IMR-90 (cell line): Measurements from ENCODE around the gene SLC38A3. TPM values are rescaled to one million over a fixed set of nuclear protein-coding genes. Genes with fewer than 3 reads are reported as not detected.

Source experiments
- ATAC-seq: fragments of 200-7000 bp; cut with Tn5 transposase; 2 replicates; pipeline ENCODE4 v1.9.1; 2020; ENCODE audit warnings: low read depth, mild to moderate bottlenecking, moderate library complexity
- BruUV-seq: library from RNA; stranded (reverse); fragments of 400-500 nt; replicated peaks from 2 replicates; lab custom pipeline; 2021; lab: Mats Ljungman, UMichigan
- CTCF ChIA-PET: fragments of 300-600 bp; formaldehyde crosslinking; extraction: SDS; loops from one replicate; lab custom pipeline; 2021; ENCODE audit warnings: antibody characterized with exemption; lab: Yijun Ruan, JAX
- POLR2A ChIA-PET: fragments of 300-600 bp; sonication (Branson Sonifier 250); formaldehyde crosslinking; loops from one replicate; lab custom pipeline; 2022; ENCODE audit warnings: antibody characterized with exemption; ENCODE audit not compliant: unreplicated experiment; lab: Charles Lee
- DNase-seq: peaks from one replicate; pipeline ENCODE4 v3.0.0; 2013
- H2AFZ ChIP-seq: replicated peaks from 2 replicates; pipeline ENCODE3; 2013; ENCODE audit warnings: low read length, mild to moderate bottlenecking; ENCODE audit not compliant: poor library complexity
- H2AK5ac ChIP-seq: 2 replicates; pipeline ENCODE4 v1.6.1; 2013; ENCODE audit warnings: low read depth, low read length, inconsistent platforms
- H2AK9ac ChIP-seq: replicated peaks from 2 replicates; pipeline ENCODE3; 2013; ENCODE audit warnings: mild to moderate bottlenecking, low read depth, low read length, moderate library complexity; ENCODE audit not compliant: poor library complexity
- H2BK120ac ChIP-seq: 2 replicates; pipeline ENCODE4 v1.6.1; 2013; ENCODE audit warnings: low read depth, low read length, inconsistent platforms
- H2BK15ac ChIP-seq: 3 replicates; pipeline ENCODE4 v1.6.1; 2013; ENCODE audit warnings: low read depth, low read length, inconsistent platforms
- H2BK20ac ChIP-seq: 2 replicates; pipeline ENCODE4 v1.6.1; 2013; ENCODE audit warnings: low read depth, mild to moderate bottlenecking, inconsistent platforms, low read length, moderate library complexity
- H2BK5ac ChIP-seq: 2 replicates; pipeline ENCODE4 v1.6.1; 2013; ENCODE audit warnings: mild to moderate bottlenecking, low read depth, low read length, inconsistent platforms; ENCODE audit not compliant: poor library complexity, severe bottlenecking
- H3K14ac ChIP-seq: replicated peaks from 2 replicates; pipeline ENCODE4 v1.6.1; 2013; ENCODE audit warnings: low read depth, low read length, inconsistent platforms
- H3K18ac ChIP-seq: 2 replicates; pipeline ENCODE4 v1.6.1; 2013; ENCODE audit warnings: low read depth, low read length, control low read depth
- H3K23ac ChIP-seq: 2 replicates; pipeline ENCODE4 v1.6.1; 2013; ENCODE audit warnings: low read depth, low read length, inconsistent platforms
- H3K27ac ChIP-seq: 2 replicates; pipeline ENCODE4 v1.5.1; 2013; ENCODE audit warnings: mild to moderate bottlenecking, control low read depth, low read length; ENCODE audit not compliant: insufficient read depth
- H3K27me3 ChIP-seq: 2 replicates; pipeline ENCODE4 v1.6.1; 2013; ENCODE audit warnings: low read length; ENCODE audit not compliant: control insufficient read depth, insufficient read depth
- H3K36me3 ChIP-seq: 2 replicates; pipeline ENCODE4 v1.6.1; 2013; ENCODE audit warnings: low read length, mixed read lengths; ENCODE audit not compliant: control insufficient read depth, insufficient read depth
- H3K4ac ChIP-seq: 2 replicates; pipeline ENCODE4 v1.6.1; 2013; ENCODE audit warnings: low read depth, low read length, inconsistent platforms
- H3K4me1 ChIP-seq: 2 replicates; pipeline ENCODE4 v1.6.1; 2013; ENCODE audit warnings: low read length, mixed read lengths; ENCODE audit not compliant: control insufficient read depth, insufficient read depth
- H3K4me2 ChIP-seq: 2 replicates; pipeline ENCODE4 v1.6.1; 2013; ENCODE audit warnings: low read depth, mild to moderate bottlenecking, control low read depth, low read length, moderate library complexity
- H3K4me3 ChIP-seq: 2 replicates; pipeline ENCODE4 v1.5.1; 2013; ENCODE audit warnings: low read depth, mild to moderate bottlenecking, control low read depth, low read length, moderate library complexity; ENCODE audit not compliant: insufficient read depth
- H3K56ac ChIP-seq: 2 replicates; pipeline ENCODE4 v1.6.1; 2013; ENCODE audit warnings: low read length, inconsistent platforms; ENCODE audit not compliant: insufficient read depth; ENCODE audit errors: extremely low read depth
- H3K79me1 ChIP-seq, 2 experiments: 2 replicates each; pipeline ENCODE4 v1.6.1; 2013; ENCODE audit warnings: low read length in 2 of 2, inconsistent platforms in 1 of 2, low read depth in 1 of 2
- H3K9ac ChIP-seq: 2 replicates; pipeline ENCODE4 v1.6.1; 2013; ENCODE audit warnings: low read depth, low read length, control low read depth
- H3K9me1 ChIP-seq: 2 replicates; pipeline ENCODE4 v1.6.1; 2013; ENCODE audit warnings: low read length, inconsistent platforms; ENCODE audit not compliant: insufficient read depth
- H3K9me3 ChIP-seq: 2 replicates; pipeline ENCODE4 v1.6.1; 2013; ENCODE audit warnings: low read length; ENCODE audit not compliant: control insufficient read depth, insufficient read depth
- H4K20me1 ChIP-seq: 2 replicates; pipeline ENCODE4 v1.6.1; 2013; ENCODE audit warnings: low read length, inconsistent platforms; ENCODE audit not compliant: insufficient read depth
- H4K5ac ChIP-seq: 2 replicates; pipeline ENCODE4 v1.6.1; 2013; ENCODE audit warnings: mild to moderate bottlenecking, low read depth, low read length, control low read depth
- H4K8ac ChIP-seq, 2 experiments: 2 replicates each; pipeline ENCODE4 v1.6.1; 2013; ENCODE audit warnings: low read depth in 2 of 2, low read length in 2 of 2, control low read depth in 1 of 2, inconsistent platforms in 1 of 2
- H4K91ac ChIP-seq: 2 replicates; pipeline ENCODE4 v1.6.1; 2013; ENCODE audit warnings: low read depth, low read length, inconsistent platforms; ENCODE audit not compliant: insufficient read depth
- CEBPB ChIP-seq: IDR thresholded peaks from 2 replicates; pipeline ENCODE4 v1.6.1; 2012; ENCODE audit warnings: low read depth, low read length, improper control_type of control experiment
- MAFK ChIP-seq: IDR thresholded peaks from 2 replicates; pipeline ENCODE4 v1.6.1; 2012; ENCODE audit warnings: low read depth, low read length, improper control_type of control experiment
- NFE2L2 ChIP-seq: fragments of 150-350 bp; IDR thresholded peaks from 2 replicates; pipeline ENCODE4 v1.6.1; 2016; ENCODE audit warnings: low read depth, mild to moderate bottlenecking, low read length
- RAD21 ChIP-seq: IDR thresholded peaks from 2 replicates; pipeline ENCODE4 v1.6.1; 2012; ENCODE audit warnings: low read length, improper control_type of control experiment
- SMC3 ChIP-seq: fragments of 150-350 bp; IDR thresholded peaks from 2 replicates; pipeline ENCODE4 v1.6.1; 2016; ENCODE audit warnings: low read depth, mild to moderate bottlenecking, antibody characterized with exemption, low read length, moderate library complexity
- WGBS, 2 experiments: methylation state at CpG; one replicate each; pipeline versions ENCODE4 v1.1.5 to v1.1.7; 2013; ENCODE audit warnings: missing lambda C conversion rate in 2 of 2; ENCODE audit not compliant: insufficient read length in 1 of 2; ENCODE audit errors: extremely low coverage in 2 of 2; 5-methylcytosine and 5-hydroxymethylcytosine counted together
- dilution Hi-C: fragments of 300-500 bp; cut with HindIII; formaldehyde crosslinking; loops from one replicate; pipeline ENCODE4 v1.14.3; 2018; ENCODE audit warnings: low sequenced_read_pairs; ENCODE audit not compliant: unreplicated experiment
- in situ Hi-C: fragments of 300-500 bp; cut with MboI; formaldehyde crosslinking; loops from 3 replicates; pipeline ENCODE4 v1.14.3; 2019; ENCODE audit warnings: low sequenced_read_pairs, inconsistent platforms, mixed read lengths
- intact Hi-C: fragments of 100-400 bp; cut with micrococcal nuclease; formaldehyde crosslinking; loops from 2 replicates; pipeline ENCODE4 v1.10.0; 2022
- polyA plus RNA-seq, 3 experiments: library from polyadenylated mRNA; depleted of rRNA; stranded (reverse); fragments of >200 nt; gene quantifications; 2 replicates each; pipeline ENCODE4 v1.2.3, GENCODE V29; 2012; ENCODE audit warnings: low replicate concordance in 1 of 3
- total RNA-seq: library from RNA; depleted of rRNA; stranded (reverse); fragments of >200 nt; gene quantifications from 2 replicates; pipeline ENCODE4 v1.2.3, GENCODE V29; 2012

SLC38A3 gene
- total and polyA plus RNA-seq, 2 of the 4 experiments (the other 2 are of a cell fraction) = 0.12 to 0.36 TPM

- dilution Hi-C loops (no loop called here), in situ Hi-C loops (no loop called here), intact Hi-C loops (loop anchor here (5.0 kb wide), 1 partner anchor 59 kb away; the partner anchor contains the start of gene HYAL2)
- BruUV-seq = no TSS peak
- 57% methylated on average over 1 of the region's 6 CpGs; no CpG with 5 or more reads in 1 of the 2 experiments for WGBS, 2 experiments
- ChIA-PET POLR2A (interaction anchor here (0.6 to 0.7 kb wide), 2 partner anchors 28 to 1993 kb away, joined by 3 to 4 read pairs; no protein-coding TSS in a partner anchor), CTCF (interaction anchor here (1.0 to 1.7 kb wide), 2 partner anchors 17 to 38 kb away, joined by 5 to 7 read pairs; no protein-coding TSS in a partner anchor)
- Histone ChIP-seq H3K36me3 (no peaks in the 10 kb centered on the region; the same call in 1 of the 2 replicates), H3K4me1 (peaks cover 58% of the 10 kb centered on the region), H2AK9ac (peak overlapping the region; percentile 86), H2BK20ac (peak overlapping the region; percentile 73), H3K27me3 (no peaks in the 10 kb centered on the region), H3K4me2 (peak overlapping the region; percentile 45), H3K79me1 (peaks cover 6 to 58% of the 10 kb centered on the region in 2 experiments; a peak in 3 of 4 replicates), H2BK5ac (peak overlapping the region; percentile 80), H2BK120ac (peak overlapping the region; percentile 80), H3K4me3 (no peak overlapping the region), H3K23ac (peak overlapping the region; percentile 61), H2AK5ac (peak overlapping the region; percentile 82), H3K4ac (peak overlapping the region; percentile 88), H4K20me1 (no peaks in the 10 kb centered on the region), H4K5ac (peak overlapping the region; percentile 78), H3K9me1 (peaks cover 35% of the 10 kb centered on the region), H3K9me3 (no peaks in the 10 kb centered on the region), H2BK15ac (peak overlapping the region; percentile 67; the same call in 1 of the 3 replicates), H3K27ac (peak overlapping the region; percentile 90), H4K91ac (peak overlapping the region; percentile 83), H2AFZ (peak overlapping the region; percentile 63), H3K9ac (peak overlapping the region; percentile 44), H3K56ac (peak overlapping the region; percentile 58), H4K8ac (peak overlapping the region; percentile 48 to 89; a peak in 3 of 4 replicates), H3K14ac (peak overlapping the region; percentile 79), H3K18ac (peak overlapping the region; percentile 83)
- ATAC-seq (no peak), DNase-seq (no peak)
- TF ChIP-seq CEBPB = no peak
- no peak for TF ChIP-seq RAD21
- TF ChIP-seq MAFK = no peak
- TF ChIP-seq NFE2L2 = no peak
- TF ChIP-seq SMC3 = no peak
These were observed 58.7 kb downstream of the SLC38A3 start for GRCh38 chr3:50263478-50264382.
